Measurements from ENCODE around the gene SHB.

- TF ChIP-seq CTCF (IDR thresholded peaks at IDR 0.05) (no peak), POLR2A (IDR thresholded peaks at IDR 0.05) (no peak)
Observed at GRCh38 chr9:38046661-38047300, 22.2 kb downstream of the SHB start.
